Measurements from ENCODE around the gene UBE2J2.

UBE2J2 gene

GRCh38 chr1:1242461-1243265 is 31.0 kb downstream of the UBE2J2 start:
- no peak for DNase-seq (ENCODE audit: insufficient read length, low spot score)
- no peak for FAIRE-seq

- FAIRE-seq: no peak
- DNase-seq (ENCODE audit: insufficient read length, low spot score): no peak
Measured at GRCh38 chr1:1241588-1242219, 31.9 kb downstream of the UBE2J2 start.

GRCh38 chr1:1240822-1241587 is 32.6 kb downstream of the UBE2J2 start:
- no peak for FAIRE-seq
- DNase-seq (ENCODE audit: insufficient read length, low spot score): no peak

- DNase-seq (ENCODE audit: insufficient read length, low spot score): no peak
- FAIRE-seq: no peak
Measured at GRCh38 chr1:1240348-1240732, 33.3 kb downstream of the UBE2J2 start.

GRCh38 chr1:1239614-1240347 is 33.9 kb downstream of the UBE2J2 start:
- FAIRE-seq: no peak
- no peak for DNase-seq (ENCODE audit: insufficient read length, low spot score)

- no peak for FAIRE-seq
- no peak for DNase-seq (ENCODE audit: insufficient read length, low spot score)
Measured at GRCh38 chr1:1239227-1239613, 34.4 kb downstream of the UBE2J2 start.

GRCh38 chr1:1238702-1239178 is 34.9 kb downstream of the UBE2J2 start:
- DNase-seq (ENCODE audit: insufficient read length, low spot score): no peak
- no peak for FAIRE-seq

- DNase-seq (ENCODE audit: insufficient read length, low spot score) (no peak), FAIRE-seq (no peak)
Measured at GRCh38 chr1:1237874-1238701, 35.6 kb downstream of the UBE2J2 start.

- FAIRE-seq: no peak
- no peak for DNase-seq (ENCODE audit: insufficient read length, low spot score)
Measured at GRCh38 chr1:1236945-1237873, 36.4 kb downstream of the UBE2J2 start.

GRCh38 chr1:1236176-1236763 is 37.4 kb downstream of the UBE2J2 start:
- FAIRE-seq: no peak
- DNase-seq (ENCODE audit: insufficient read length, low spot score): no peak

- no peak for DNase-seq (ENCODE audit: insufficient read length, low spot score)
- FAIRE-seq: no peak
Measured at GRCh38 chr1:1235016-1235744, 38.5 kb downstream of the UBE2J2 start.

GRCh38 chr1:1234180-1234808 is 39.4 kb downstream of the UBE2J2 start:
- no peak for DNase-seq (ENCODE audit: insufficient read length, low spot score)
- FAIRE-seq: no peak

- DNase-seq (ENCODE audit: insufficient read length, low spot score): no peak
- FAIRE-seq: no peak
Measured at GRCh38 chr1:1233567-1233892, 40.1 kb downstream of the UBE2J2 start.

GRCh38 chr1:1232796-1233566 is 40.7 kb downstream of the UBE2J2 start:
- FAIRE-seq (peak; percentile 33), DNase-seq (ENCODE audit: insufficient read length, low spot score) (no peak)

- FAIRE-seq (no peak), DNase-seq (ENCODE audit: insufficient read length, low spot score) (no peak)
Measured at GRCh38 chr1:1232208-1232795, 41.4 kb downstream of the UBE2J2 start, which contains the start of gene B3GALT6. B3GALT6 (plus strand) TSS chr1:1232237; CDS start chr1:1232279, 42 bp downstream.

Data from HTR-8/SVneo (cell line).